Central memory CD8-positive, alpha-beta T cell (primary cell): ENCODE measurements around the gene ZNF304.

ENCODE experiments used
- ATAC-seq: fragments of 150-1000 bp; cut with Tn5 transposase; replicated peaks from 2 replicates; pipeline ENCODE4 v1.10.0; 2022; ENCODE audit warnings: mild to moderate bottlenecking, moderate FRiP score, moderate number of reproducible peaks; ENCODE audit not compliant: poor library complexity, severe bottlenecking; ENCODE audit errors: extremely low read depth
- DNase-seq, 2 donors: peaks; one replicate each; pipeline ENCODE4 v3.0.0; 2021; ENCODE audit warnings: low spot score in 2 of 2
- H3K27ac Mint-ChIP-seq: one replicate; pipeline ENCODE4 v1.8.0; 2022; ENCODE audit warnings: low read depth, mild to moderate bottlenecking, moderate library complexity, mixed read lengths
- H3K27me3 Mint-ChIP-seq: one replicate; pipeline ENCODE4 v1.8.0; 2022; ENCODE audit warnings: mixed read lengths
- H3K36me3 Mint-ChIP-seq: one replicate; pipeline ENCODE4 v1.8.0; 2022; ENCODE audit warnings: mild to moderate bottlenecking, moderate library complexity, mixed read lengths; ENCODE audit not compliant: insufficient read depth
- H3K4me1 Mint-ChIP-seq: one replicate; pipeline ENCODE4 v1.8.0; 2022; ENCODE audit warnings: mixed read lengths
- H3K4me3 Mint-ChIP-seq: one replicate; pipeline ENCODE4 v1.8.0; 2022; ENCODE audit warnings: mild to moderate bottlenecking, moderate library complexity, mixed read lengths
- H3K9me3 Mint-ChIP-seq: one replicate; pipeline ENCODE4 v1.8.0; 2022; ENCODE audit warnings: mixed read lengths

Gene ZNF304

DNA sequence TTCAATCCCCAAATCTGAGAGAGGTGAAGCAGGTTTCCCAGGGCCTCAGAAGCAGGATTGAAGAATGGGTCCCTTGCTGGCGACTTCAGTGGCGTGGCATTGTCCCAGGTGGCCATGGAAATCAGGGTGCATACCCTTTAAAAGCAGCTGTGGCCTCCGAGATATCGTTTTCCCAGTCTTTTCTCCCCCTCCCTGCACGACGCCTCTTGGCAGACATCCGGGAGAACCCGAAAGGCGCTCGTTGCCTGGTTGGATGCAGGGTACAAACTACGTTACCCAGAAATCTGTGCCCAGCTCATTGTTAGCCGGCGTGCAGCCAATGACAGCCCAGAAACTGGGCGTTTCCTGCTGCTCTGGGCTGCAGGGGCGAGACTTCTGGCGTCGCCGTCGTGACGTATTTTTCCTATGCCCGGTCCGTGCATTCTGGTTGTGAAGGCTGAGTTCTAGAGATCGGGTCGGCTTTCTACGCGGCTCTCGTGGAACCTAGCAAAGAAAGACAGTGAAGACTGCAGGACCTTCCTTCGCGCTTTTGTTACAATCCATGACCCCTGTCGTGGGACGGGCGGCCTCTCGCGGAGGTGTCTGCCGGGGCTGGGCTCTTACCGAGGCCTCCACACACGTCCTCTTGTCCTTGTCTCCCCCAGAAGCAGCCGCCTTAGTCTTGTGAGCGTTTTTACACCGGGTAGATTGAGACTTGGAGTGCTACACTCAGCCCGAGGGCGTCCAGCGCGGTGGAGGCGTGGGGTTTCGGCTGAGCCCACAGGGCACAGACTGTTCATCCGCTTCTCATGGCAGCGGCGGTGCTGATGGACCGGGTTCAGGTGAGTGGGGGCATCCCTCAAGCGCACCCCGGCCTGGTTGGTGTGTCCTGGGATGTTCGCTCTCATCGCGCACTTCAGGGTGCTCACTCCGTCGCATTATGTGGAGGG is at the start of gene ZNF304:
TSS of gene ZNF304 (plus strand) at position 395 of the 929 bp plus-strand sequence. CDS start at position 789, 394 bp downstream.
- H3K9me3 Mint-ChIP-seq: peaks cover 26% of the 10 kb centered on the region
- DNase-seq (peak; percentile 55 to 70), ATAC-seq (peak; percentile 99)
- H3K36me3 Mint-ChIP-seq: peaks cover 27% of the 10 kb centered on the region
- H3K27me3 Mint-ChIP-seq: no peaks in the 10 kb centered on the region
- H3K27ac Mint-ChIP-seq: peak within 1 kb of the TSS; percentile 94
- peaks cover 29% of the 10 kb centered on the region for H3K4me1 Mint-ChIP-seq
- peak within 1 kb of the TSS; percentile 98 for H3K4me3 Mint-ChIP-seq

DNA sequence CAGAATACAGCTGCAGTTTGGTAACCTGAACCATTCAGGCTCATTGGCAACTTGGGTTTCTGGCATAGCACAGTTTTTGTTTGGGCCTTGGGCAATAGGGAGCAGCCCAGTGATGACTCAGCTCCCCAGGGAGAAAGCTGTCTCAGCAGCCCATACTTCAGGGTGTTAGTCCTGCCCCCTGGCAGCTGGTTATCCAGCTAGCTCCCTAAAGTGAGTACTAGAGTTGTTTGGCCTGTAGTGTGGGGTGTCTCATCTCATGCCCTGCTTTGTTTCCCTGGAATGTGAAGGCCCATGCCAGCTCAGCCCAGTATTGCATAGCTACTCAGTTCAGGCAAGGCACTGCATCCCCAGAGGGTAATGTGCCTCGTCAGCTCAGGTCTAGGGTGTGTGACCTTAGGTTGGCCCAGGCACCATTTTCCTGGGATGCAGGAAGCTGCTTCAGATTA is 49.0 kb upstream of the ZNF304 start:
- DNase-seq: no peak
- Mint-ChIP-seq H3K4me1 (peaks cover 38% of the 10 kb centered on the region), H3K36me3 (peaks cover 27% of the 10 kb centered on the region), H3K27ac (no peak overlapping the region), H3K4me3 (no peak overlapping the region), H3K27me3 (no peaks in the 10 kb centered on the region), H3K9me3 (no peaks in the 10 kb centered on the region)
- ATAC-seq: no peak

DNA sequence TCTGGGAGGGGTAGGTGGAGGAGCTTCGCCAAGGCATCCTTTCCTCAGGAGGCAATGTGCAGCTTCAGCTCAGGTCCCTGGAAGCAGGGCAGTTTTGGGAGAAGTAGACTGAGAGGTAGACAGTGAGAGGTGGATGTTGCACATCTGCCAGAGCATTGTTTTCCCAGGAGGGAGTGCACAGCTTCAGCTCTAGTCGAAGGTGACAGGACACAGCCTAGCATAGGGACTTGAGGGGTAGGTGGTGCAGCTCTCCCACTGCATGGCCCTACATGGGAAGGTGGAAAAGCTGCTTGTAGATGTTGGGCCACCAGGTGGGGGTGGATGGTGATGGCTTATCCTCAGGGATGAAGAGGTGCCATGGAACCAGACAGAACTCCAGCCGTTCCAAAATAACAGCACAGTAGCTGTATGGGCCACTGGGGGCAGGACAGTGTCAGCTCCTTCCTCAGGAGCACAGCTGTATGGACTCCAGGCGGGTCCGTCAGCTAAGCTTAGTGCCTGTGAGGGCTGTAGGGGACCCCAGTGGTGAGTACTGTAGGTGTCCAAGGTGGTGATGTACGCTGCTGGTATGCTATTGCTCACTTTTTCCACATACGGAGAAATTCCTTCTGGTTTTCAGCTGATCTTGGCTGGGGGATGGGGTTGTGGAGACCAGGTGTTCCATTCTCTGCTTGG is 48.2 kb upstream of the ZNF304 start:
- no peak for DNase-seq
- Mint-ChIP-seq H3K27ac (no peak overlapping the region), H3K4me3 (no peak overlapping the region), H3K27me3 (no peaks in the 10 kb centered on the region), H3K36me3 (peaks cover 23% of the 10 kb centered on the region), H3K9me3 (no peaks in the 10 kb centered on the region), H3K4me1 (peaks cover 30% of the 10 kb centered on the region)
- ATAC-seq: no peak

DNA sequence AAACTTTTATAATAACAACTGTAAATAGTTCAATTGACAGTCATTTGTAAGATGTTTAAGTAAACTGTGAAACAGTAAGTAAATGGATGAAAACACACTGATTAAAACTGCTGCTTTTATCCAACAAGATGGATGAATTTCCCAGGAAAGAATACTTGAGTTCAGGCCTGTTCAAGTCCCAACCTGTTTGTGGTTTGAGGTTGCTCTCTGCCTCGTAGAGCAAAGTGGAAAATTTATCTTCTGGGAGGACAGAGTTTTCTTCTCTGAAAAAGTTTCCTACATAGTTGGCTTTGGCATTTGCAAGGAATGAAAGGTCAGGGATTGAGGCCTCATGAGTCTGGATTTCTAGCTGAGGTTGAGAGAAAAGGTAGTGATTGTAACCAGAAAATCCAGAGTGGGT is 46.0 kb upstream of the ZNF304 start:
- peaks cover 21% of the 10 kb centered on the region for H3K4me1 Mint-ChIP-seq
- H3K36me3 Mint-ChIP-seq: peaks cover 16% of the 10 kb centered on the region

DNA sequence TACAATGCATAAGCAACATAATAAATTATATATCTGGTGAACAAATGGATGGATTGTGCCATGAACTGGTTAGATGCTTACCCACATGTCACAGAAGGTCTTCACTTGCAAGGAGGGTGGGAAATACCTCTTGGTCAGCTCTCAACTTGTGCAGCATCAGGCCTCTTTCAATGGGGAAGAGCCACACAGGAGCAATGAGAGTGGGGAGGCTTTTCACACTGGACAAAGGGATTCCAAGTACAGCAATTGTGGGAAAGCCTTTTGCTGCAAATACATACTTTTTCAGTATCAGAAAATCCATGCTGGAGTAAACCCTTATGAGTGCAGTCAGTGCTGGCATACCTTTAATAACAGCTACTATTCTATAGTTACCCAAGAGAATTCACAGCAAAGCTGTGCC is 42.6 kb upstream of the ZNF304 start:
- no peaks in the 10 kb centered on the region for H3K27me3 Mint-ChIP-seq
- H3K4me1 Mint-ChIP-seq: peaks cover 7% of the 10 kb centered on the region
- H3K4me3 Mint-ChIP-seq: no peak overlapping the region
- no peak overlapping the region for H3K27ac Mint-ChIP-seq
- H3K9me3 Mint-ChIP-seq: peaks cover 6% of the 10 kb centered on the region
- no peak for DNase-seq
- peaks cover 7% of the 10 kb centered on the region for H3K36me3 Mint-ChIP-seq
- ATAC-seq: no peak

More for the DNA sequence above, 46.0 kb upstream of the ZNF304 start:
- peaks cover 4% of the 10 kb centered on the region for H3K9me3 Mint-ChIP-seq
- H3K27ac Mint-ChIP-seq: peak overlapping the region; percentile 46
- H3K27me3 Mint-ChIP-seq: no peaks in the 10 kb centered on the region
- no peak for DNase-seq
- no peak overlapping the region for H3K4me3 Mint-ChIP-seq
- ATAC-seq: no peak

DNA sequence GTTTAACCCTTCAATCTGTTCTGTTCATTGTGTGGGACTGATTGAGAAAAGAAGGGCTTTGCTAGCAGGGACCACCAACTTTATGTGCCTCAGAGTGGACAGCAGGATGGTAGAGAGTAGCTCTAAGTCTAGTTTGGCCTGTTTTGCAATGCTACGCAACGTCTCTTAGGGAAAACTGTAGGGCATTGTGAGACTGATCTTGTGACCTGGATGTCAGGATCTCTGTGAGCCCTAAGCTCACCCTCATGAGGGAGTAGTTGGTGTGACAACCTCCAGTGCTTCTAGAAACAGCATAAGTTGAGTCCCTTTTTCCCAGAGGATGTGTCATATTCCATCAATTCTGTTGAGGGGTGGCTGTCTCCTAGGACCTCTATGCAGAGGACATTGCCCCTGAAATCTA is 40.3 kb upstream of the ZNF304 start:
- DNase-seq (no peak), ATAC-seq (no peak)
- Mint-ChIP-seq H3K4me3 (no peak overlapping the region), H3K4me1 (peaks cover 6% of the 10 kb centered on the region), H3K27me3 (peaks cover 21% of the 10 kb centered on the region), H3K36me3 (no peaks in the 10 kb centered on the region), H3K9me3 (peaks cover 6% of the 10 kb centered on the region), H3K27ac (no peak overlapping the region)

DNA sequence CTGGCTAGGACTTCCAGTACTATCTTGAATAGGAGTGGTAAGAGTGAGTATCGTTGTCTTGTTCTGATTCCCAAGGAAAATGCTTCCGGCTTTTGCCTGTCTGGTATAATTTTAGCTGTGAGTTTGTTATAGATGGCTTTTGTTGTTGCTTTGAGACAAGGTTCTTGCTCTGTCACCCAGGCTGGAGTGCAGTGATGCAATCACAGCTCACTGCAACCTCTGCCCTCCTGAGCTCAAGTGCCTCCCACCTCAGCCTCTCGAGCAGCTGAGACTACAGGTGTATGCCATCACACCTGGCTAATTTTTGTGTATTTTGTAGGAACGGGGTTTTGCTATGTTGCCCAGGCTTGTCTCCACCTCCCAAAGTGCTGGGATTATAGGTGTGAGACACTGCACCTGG is 36.9 kb upstream of the ZNF304 start:
- ATAC-seq (no peak), DNase-seq (no peak)
- Mint-ChIP-seq H3K4me3 (no peak overlapping the region), H3K27me3 (peaks cover 46% of the 10 kb centered on the region), H3K27ac (no peak overlapping the region), H3K4me1 (peaks cover 6% of the 10 kb centered on the region), H3K36me3 (no peaks in the 10 kb centered on the region), H3K9me3 (peaks cover 9% of the 10 kb centered on the region)

DNA sequence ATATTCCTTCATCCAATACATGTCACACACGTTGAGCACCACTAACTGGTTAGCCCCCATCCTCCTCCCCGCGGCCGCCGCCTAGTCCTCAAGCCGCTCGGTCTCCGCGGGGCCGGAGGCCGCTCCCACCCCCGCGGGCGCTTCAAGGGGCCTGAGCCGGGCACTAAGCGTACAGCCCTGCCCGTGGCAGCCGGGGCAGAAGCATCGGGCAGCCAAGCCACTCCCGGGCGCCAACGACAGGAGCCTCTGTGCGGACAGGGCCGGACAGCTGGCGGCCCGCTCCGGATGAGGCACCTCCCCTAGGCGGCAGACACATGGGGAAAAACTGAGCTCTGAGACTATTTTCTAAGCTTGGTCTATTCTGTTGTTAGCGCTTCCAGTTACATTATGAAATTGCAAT is 33.6 kb upstream of the ZNF304 start:
- DNase-seq (no peak), ATAC-seq (no peak)
- Mint-ChIP-seq H3K27me3 (peaks cover 46% of the 10 kb centered on the region), H3K4me3 (no peak overlapping the region), H3K27ac (no peak overlapping the region), H3K9me3 (peaks cover 4% of the 10 kb centered on the region), H3K36me3 (peaks cover 12% of the 10 kb centered on the region), H3K4me1 (peaks cover 27% of the 10 kb centered on the region)

DNA sequence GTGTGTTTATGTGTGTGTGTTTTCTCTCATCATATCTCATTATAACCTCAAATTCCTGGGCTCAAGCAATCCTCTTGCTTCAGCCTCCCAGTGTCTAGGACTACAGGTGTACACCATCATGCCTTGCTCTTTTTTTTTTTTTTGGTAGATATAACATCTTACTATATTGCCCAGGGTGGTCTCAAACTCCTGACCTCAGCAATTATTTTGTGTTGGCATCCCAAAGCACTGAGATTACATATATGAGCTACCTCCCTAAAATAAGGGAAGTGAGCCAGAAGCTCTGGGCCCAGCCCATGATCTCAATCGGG is 31.2 kb upstream of the ZNF304 start:
- H3K36me3 Mint-ChIP-seq: peaks cover 29% of the 10 kb centered on the region
- peaks cover 31% of the 10 kb centered on the region for H3K4me1 Mint-ChIP-seq
- peak; percentile 9 for ATAC-seq
- H3K27ac Mint-ChIP-seq: peak overlapping the region; percentile 97
- no peak for DNase-seq
- peaks cover 34% of the 10 kb centered on the region for H3K27me3 Mint-ChIP-seq
- peak overlapping the region; percentile 92 for H3K4me3 Mint-ChIP-seq
- peaks cover 4% of the 10 kb centered on the region for H3K9me3 Mint-ChIP-seq

DNA sequence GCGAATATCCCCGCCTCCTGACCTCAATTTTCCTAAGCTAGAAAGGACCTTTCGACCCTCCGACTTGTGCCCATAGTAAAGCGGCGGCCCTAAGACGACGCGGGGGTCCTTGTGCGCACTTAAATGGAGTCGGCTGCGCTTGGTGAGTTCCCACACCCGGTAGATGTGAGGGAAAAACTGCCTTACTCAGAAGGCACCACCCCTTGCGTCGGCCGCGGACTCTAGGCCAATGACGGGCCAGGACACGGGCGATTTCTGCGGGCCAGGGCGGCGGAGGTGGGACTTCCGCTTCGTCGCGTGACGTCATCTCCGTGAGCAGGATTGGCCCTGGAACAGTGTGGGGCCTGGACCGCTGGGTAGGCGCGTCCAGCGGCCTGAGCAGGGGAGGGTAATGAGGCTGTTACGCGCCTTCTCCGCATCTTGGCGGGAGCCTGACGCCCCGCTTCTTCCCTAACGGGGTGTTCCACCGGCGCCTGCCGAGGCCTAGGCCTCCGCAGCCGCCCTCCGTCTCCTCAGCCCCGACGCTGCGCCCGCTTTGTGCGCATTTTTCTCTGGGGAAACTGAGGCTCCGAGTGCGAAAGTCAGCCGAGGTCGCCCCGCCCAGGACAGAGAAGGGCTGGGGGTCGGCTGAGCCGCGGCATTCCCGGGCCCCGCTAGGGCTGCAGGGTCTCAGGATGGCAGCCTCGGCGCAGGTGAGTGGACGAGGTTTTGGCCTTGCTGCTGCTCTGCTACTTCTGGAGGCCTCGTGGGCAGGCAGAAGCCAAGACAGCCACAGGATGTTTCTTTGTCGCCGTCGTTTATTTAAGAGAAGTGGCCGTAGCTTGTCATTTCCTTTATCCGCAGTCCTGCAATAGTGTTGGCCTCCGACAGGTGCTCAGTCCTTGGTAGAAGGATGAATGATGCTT is 30.6 kb upstream of the ZNF304 start, which contains the start of gene ZNF543:
TSS of gene ZNF543 (plus strand) at position 293 of the 905 bp plus-strand sequence. CDS start at position 675, 382 bp downstream.
- Mint-ChIP-seq H3K9me3 (peaks cover 4% of the 10 kb centered on the region), H3K4me3 (peak within 1 kb of the TSS; percentile 92), H3K27me3 (peaks cover 28% of the 10 kb centered on the region), H3K4me1 (peaks cover 31% of the 10 kb centered on the region), H3K27ac (peak within 1 kb of the TSS; percentile 97), H3K36me3 (peaks cover 32% of the 10 kb centered on the region)
- peak; percentile 99 for ATAC-seq
- DNase-seq: peak; percentile 82 to 90

DNA sequence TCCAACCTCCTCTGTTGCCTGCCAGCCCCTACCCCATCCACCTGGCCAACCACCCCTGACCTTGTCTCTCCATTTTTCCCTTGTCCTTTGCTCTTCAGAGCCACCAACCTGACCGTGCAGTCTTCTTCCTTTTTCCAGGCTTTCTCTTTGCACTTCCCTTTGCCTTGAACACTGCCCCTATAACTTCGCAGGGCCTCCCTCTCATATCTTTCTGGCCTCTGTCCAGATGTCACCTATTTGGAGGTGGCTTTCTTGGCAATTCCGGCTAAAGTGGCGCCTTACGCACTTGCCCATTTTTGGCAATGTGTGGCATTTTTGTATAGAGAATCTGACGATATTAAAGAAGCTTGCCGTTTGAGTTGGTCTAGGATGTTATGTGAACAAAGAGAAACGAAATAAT is 30.0 kb upstream of the ZNF304 start:
- DNase-seq (no peak), ATAC-seq (no peak)
- H3K4me3 Mint-ChIP-seq: peak overlapping the region; percentile 92
- H3K4me1 Mint-ChIP-seq: peaks cover 31% of the 10 kb centered on the region
- peak overlapping the region; percentile 97 for H3K27ac Mint-ChIP-seq
- H3K27me3 Mint-ChIP-seq: peaks cover 21% of the 10 kb centered on the region
- H3K36me3 Mint-ChIP-seq: peaks cover 37% of the 10 kb centered on the region
- peaks cover under 1% of the 10 kb centered on the region for H3K9me3 Mint-ChIP-seq

DNA sequence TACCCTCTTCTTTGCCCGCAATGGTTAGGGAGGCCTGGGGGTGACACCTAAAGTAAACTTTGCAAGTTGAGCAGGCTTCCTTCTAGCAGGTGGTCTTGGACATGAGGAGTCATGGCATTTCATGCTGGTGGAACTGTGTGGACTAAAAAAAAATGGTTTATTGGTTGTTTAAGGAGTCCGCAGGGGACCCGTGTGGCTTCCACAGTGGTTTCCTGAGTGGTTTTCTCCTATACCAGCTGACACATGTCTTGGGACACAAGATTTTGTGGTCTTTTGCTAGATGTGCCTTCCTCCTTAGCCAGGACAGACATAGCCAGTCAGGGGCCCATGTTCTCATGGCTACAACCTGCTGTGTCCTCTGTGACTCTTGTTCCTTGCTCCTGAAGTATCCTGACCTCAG is 29.3 kb upstream of the ZNF304 start:
- ATAC-seq: no peak
- peaks cover 39% of the 10 kb centered on the region for H3K36me3 Mint-ChIP-seq
- peak overlapping the region; percentile 92 for H3K4me3 Mint-ChIP-seq
- H3K27me3 Mint-ChIP-seq: peaks cover 15% of the 10 kb centered on the region
- H3K27ac Mint-ChIP-seq: peak overlapping the region; percentile 35
- H3K9me3 Mint-ChIP-seq: no peaks in the 10 kb centered on the region
- DNase-seq: no peak
- peaks cover 31% of the 10 kb centered on the region for H3K4me1 Mint-ChIP-seq
